LNCAP (cell line): ENCODE results near the gene NPHP4.

Experiments
- CTCF ChIP-seq: fragments of 450-650 bp; IDR thresholded peaks from 2 replicates; pipeline ENCODE4 v1.5.1; 2017; ENCODE audit warnings: mild to moderate bottlenecking

NPHP4 gene

GRCh38 chr1:5815211-5815610 is 177.0 kb downstream of the NPHP4 start:
- no peak for TF ChIP-seq CTCF

GRCh38 chr1:5814046-5814619 is 178.1 kb downstream of the NPHP4 start:
- no peak for TF ChIP-seq CTCF

GRCh38 chr1:5813480-5813879 is 178.7 kb downstream of the NPHP4 start:
- TF ChIP-seq CTCF = no peak
